ENCODE data around the gene DGUOK.

The DGUOK gene

DNA sequence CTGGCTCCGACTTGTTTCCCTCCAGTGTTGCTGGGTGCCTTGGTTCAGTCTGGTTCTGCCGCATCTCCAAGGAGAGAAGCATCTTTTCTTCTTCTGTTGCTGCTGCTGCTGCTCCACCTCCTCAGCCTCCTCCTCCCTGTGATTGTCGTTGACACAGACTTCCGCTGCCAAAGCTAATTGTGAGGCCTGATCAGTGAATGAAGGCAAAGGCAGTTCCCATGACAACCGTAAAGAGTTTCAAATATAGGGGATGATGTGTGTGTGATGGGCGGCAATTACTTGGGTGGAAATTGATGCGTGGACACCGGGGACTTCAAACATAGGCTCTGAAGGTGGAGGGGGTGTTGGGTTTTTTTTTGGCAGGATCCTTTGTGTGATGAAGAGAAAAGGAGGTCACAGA, 71.8 kb downstream of the DGUOK start:
- no peak for DNase-seq (ENCODE audit: low read depth)

DNA sequence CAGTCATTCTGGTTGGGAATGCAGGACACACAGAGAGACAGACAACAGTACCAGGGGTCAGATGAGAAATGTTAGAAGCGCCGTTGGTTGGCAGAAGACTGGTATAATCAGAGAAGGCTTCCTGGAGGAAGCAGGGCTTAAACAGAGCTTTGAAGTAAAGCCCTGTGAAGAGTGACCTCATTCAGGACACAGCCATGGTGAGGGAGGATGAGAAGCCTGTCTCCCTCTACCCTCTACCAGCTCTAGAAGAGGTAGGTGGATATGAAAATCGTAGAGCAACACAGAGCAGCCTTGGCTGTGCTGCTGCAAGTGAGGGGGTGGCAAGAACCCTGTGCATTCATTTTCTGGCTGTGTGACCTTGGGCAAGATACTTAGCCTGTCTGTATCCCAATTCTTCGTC, 72.3 kb downstream of the DGUOK start:
- DNase-seq (ENCODE audit: low read depth) = no peak

DNA sequence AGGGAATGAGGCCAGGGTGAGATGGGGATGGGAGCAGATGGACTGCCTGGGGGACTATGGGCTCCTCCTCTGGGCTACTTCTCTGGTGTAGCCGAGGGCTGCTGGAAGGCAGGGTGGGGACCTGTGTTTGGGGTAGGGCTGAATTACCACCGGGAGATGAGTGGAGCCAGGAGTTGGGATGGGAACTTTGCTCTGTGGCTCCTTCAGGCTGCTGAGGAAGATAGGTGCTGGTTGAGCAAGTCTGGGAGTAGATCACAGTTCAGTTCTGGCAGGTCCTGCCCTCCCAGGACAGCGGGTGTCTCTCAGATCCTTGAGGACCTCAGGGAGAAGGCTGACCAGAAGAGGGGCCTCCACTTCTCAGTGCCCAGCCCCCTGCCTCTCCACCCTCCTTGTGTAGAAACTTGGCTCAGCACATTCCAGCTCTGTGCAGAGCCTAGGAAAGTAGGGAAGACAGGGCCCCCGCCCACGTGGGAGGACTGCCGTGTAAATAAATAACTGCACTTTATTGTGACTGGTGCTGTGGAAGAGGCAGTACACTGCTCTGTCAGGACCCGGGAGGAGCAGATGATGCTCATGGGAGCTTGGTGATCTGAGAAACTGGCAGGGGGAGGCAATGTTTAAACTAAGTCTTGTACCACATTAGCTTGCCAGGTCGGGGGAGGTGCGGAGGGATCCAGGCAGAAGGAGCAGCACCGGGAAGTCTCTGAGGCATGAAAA, 73.4 kb downstream of the DGUOK start:
- DNase-seq (ENCODE audit: low read depth) = peak; percentile 13

DNA sequence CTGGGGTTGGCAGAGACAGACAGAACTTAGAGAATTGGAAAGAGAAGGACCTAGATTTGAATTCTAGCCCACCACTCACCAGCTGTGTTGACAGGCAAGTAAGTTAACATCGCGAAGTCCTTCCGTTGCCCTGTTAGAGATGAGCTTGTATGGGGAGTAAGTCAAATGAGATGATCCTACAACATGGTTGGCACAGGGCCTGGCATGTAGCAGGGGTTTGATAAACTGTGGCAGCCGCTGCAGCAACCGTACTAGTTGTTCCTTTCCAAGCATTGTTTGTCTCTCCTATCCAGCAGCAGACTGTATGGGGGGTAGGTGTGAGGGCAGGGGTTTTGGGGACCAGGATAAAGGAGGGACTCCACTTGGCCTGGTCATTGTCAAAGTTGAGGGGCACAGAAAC, 74.0 kb downstream of the DGUOK start:
- DNase-seq (ENCODE audit: low read depth) = no peak

DNA sequence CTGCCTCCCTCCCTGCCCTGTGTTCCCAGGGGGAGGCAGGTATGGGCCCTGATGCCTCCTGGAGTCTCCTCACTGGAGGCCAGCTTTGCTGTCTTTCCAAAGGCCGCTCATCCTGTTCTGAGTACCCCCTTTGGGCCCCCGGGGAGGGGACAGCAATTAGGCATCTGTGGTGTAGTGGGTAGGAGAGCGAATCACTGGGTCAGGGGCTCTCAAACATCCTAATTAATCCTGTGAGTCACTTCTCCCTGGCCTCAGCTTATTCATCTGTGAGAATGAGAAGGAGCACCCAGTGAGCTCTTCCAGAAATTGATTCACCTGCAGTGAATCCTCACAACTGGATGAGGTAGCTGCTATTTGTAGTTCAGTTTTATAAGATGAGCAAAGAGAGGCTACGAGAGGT, 74.4 kb downstream of the DGUOK start:
- DNase-seq (ENCODE audit: low read depth) = no peak

DNA sequence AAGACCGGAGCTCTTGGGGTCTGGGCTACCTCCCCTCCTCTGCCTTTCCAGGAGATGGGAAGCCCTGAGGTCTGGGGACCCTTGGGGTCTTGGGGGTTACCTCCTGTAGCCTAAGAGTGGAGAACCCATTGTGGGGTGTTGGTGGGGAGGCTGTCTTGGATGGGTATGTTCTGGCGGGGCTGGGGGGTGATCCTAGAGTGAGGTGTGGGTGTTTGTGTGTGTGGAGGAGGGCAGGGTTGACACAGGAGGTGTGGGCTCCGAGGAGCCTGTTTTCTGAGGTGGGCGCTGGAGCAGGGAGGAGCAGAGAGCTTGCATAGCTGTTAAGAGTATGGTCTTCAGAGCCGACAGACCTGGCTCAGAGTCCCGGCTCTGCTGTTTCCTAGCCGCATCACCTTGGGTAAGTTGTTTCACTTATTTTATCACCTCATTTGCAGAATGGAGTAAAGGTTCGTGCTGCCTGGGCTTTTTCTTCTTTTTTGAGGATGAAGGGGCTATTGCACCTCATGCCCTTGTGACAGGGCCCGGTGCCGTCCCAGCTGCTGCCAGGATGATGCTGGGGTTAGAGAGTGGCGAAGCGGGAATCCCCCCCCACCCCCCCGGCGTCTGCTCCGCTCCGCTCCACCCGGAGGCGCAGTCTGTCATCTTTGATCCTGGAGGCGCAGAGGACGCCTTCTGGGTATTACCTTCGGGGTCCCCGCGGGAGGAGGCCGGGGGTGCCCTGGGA, 75.3 kb downstream of the DGUOK start:
- no peak for DNase-seq (ENCODE audit: low read depth)

DNA sequence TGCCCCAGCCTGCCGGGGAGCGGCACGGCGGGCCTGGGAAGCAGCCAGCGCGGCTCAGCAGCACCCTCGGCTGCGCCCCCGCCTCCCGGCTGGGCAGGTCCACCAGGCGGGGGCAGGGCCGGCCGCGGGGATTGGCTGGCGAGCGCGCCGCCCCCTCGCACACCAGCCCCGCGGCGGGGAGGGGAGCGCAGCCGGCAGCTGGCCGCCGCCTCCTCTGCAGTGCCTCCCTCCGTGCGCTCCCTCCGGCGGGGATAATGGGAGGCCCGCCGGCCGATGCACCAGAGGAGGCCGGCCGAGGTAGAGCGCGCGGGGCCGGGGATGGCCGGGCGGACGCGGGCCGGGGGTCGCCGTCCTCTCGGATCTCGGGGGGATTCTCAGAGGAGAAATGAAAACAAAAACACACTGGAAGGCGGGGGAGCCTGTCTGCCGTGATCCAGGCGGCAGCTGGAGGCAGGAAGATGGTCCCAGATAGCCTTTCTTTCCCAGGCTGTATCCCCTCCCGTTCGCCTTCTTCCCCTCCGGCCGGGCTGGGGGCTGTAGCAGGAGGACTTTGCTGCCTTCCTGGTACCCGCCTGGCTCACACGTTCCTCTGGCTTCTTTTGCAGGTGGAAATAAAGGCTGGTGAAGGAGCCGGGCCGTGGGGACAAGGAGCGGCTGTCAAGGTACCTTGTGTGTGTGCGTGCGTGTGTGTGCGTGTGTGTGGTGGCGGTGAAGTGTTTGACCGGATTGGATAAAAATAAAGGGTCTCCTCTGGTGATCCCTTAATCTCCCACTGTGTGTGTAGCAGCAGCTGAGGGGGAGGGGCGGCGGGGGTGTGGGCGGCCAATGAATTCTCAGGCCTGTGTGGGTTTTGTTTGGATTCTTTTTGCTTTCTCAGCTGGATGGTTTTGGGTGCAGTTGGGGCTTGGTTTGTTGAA, 76.1 kb downstream of the DGUOK start:
- DNase-seq (ENCODE audit: low read depth) = peak; percentile 22

DNA sequence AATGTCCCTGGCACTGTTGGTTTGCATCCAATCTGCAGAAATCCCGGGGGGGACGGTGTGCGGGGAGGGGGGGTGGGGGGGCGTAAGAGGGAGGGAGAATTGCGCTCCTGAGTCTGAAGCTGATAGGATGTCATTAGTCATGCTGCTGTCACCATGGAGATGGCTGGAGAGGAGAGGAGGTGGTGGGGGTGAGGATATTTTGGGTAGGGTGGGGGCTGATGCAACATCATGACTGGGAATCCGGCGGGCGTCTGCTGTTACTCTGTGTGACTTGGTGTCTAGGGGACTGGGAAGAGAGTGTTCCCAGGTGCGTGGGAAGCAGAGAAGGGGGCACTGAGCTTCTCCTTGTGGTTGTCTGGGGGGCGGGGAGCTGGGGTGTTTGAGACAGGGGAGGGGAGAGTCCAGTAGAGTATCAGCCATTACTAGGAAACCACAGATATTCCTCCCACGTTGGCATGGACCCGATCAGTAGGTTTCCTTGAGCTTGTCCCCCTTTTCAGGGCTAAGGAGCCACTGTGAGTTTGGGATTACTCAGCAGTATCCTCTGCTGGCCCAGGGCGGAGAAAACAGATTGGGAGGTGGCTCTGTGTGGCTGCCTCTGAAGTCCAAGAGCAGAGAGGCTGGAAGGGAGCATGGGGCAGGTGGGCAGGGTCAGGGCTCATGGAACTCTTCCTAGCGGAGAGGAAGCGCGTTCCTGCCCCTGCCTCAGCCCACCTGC, 77.0 kb downstream of the DGUOK start:
- peak; percentile 54 for DNase-seq (ENCODE audit: low read depth)

DNA sequence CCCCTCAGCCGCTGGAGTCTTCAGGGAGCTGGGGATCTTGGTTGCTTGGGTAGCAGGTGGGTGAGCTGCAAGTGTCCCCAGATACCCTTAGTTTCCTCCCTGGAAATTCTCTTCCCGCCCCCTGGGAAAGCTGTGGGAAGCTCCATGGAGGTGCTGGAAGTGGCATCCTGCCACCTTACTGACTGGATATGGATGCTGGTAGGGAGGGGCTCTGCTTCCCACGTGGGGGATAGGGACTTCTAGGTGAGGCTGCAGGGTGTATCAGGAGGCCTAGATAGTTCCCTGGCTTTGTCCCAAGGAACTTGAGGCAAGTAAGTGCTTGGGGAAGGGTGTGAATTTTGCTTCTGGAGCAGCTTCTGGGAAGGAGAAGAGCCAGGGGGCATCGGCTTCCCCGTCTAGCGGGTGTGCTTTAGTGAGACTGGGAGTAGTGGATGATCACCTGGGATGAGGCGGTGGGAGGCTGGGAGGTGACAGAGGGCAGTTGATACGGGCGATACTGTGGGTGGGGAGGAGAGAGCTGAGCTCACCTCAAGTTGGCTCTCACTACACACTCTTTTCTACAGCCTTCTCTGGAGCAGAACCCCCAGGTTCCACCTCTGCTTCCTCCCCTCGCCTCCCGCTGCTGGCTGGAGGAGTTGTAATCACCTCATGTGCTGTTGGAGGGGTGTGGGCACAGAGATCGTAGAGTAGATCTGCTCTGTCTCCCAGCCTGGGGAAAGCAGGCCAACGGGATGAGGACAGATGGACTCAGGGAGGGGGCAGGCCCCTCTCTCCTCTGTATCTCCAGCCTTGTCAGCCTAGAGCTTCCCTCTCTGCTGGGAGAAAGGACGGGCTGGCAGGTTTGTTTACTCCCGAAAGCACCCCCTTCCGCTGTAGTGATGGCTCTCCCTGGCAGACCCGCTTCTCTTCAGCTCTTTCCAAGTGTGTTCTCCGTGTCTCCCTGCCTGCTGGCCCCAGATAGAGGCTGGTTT, 77.8 kb downstream of the DGUOK start:
- no peak for DNase-seq (ENCODE audit: low read depth)

DNA sequence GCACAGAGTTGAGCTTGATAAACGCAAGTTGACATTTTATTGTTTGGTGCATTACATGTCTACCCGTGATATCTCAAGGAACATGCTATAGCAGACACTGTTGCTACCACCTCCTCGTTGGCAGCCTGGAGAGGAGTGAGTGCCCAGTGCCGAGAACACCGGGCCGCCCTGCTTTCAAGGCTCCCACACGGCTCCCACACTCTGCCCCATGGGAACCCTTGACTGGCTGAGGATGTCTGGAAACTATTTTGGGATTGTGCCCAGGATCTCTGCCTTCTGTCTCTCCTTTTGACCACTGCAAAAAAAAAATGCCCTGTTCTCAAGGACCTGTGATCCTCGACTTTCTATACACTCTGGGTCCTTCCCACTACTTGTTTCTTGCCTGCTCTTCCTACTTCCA, 79.1 kb downstream of the DGUOK start:
- no peak for DNase-seq (ENCODE audit: low read depth)

DNA sequence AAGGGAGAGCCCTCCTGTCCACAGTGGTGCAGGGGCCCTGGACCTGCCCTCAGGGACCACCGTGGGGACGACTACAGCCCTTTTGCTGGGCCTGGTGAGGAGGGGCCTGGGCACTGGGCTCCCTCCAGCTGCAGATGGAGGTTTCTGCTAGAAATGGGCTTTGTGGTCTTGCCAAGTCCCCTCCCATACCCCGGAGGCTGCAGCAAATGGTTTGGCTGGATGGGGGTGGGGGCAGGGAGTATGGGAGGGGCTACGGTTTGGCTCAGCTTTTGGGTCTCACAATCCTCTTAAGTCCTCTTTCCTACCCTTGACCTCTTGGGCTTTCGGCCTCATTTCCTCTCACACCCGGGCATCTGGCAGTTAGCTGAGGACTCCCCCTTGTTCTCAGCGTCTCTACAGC, 79.8 kb downstream of the DGUOK start:
- DNase-seq (ENCODE audit: low read depth) = no peak

DNA sequence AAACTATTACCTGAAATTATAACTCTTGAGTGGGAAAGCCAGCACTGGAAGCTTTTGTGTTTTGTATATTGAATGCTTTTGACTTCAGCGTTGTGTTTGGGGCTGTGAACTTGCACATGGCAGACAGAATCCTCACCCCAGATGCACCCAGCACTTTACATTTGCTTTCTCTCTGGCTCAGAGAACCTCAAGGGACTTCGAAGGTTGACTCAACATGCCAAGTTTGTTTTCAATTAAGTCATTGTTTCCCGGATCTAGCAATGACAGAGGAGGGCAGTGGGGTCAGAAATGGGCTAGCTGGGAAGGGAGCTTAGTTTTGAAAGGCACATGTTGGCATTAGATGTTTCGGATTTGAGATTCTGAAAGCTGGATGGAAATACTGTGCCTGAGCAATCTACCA, 80.4 kb downstream of the DGUOK start:
- DNase-seq (ENCODE audit: low read depth) = no peak

DNA sequence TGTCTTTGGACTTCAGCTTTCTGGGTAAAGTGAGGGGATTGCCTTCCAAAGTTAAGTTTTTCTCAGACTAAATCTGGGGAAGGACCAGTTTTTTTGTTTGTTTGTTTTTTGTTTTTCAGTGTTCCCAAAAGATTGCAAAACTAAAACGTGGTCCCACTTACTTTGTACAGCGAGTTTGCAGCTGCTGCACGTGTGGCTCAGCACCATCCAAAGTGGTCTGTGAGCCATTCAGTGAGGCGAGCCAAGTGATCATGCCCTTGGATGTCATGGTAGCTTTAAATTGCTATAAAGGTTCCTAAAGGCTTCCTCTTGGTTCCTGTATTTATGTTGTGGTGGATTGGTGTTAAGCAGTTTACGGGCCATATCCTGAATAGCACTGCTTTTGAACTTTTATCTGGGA, 81.0 kb downstream of the DGUOK start:
- DNase-seq (ENCODE audit: low read depth) = no peak
